Memory B cell (primary cell): ENCODE data around the gene NRP1.
A peak's percentile ranks its signal among the peaks of the same experiment; 100 is the strongest.

Experiments
- ATAC-seq: fragments of 150-1000 bp; cut with Tn5 transposase; 2 replicates; pipeline ENCODE4 v1.10.0; 2021; ENCODE audit warnings: low read depth, mild to moderate bottlenecking, moderate library complexity
- DNase-seq, 2 donors: peaks; one replicate each; pipeline ENCODE4 v3.0.0; 2022; ENCODE audit warnings: low spot score in 2 of 2
- H3K27ac Mint-ChIP-seq: one replicate; pipeline ENCODE4 v1.8.0; 2022; ENCODE audit warnings: mild to moderate bottlenecking, moderate library complexity, mixed read lengths
- H3K27me3 Mint-ChIP-seq: one replicate; pipeline ENCODE4 v1.8.0; 2022; ENCODE audit warnings: mixed read lengths
- H3K36me3 Mint-ChIP-seq: one replicate; pipeline ENCODE4 v1.8.0; 2022; ENCODE audit warnings: mild to moderate bottlenecking, mixed read lengths
- H3K4me1 Mint-ChIP-seq: one replicate; pipeline ENCODE4 v1.8.0; 2022; ENCODE audit warnings: mixed read lengths
- H3K4me3 Mint-ChIP-seq: one replicate; pipeline ENCODE4 v1.8.0; 2022; ENCODE audit warnings: mild to moderate bottlenecking, moderate library complexity, mixed read lengths
- H3K9me3 Mint-ChIP-seq: one replicate; pipeline ENCODE4 v1.8.0; 2022; ENCODE audit warnings: mixed read lengths

The NRP1 gene

GRCh38 chr10:33195608-33196376 lies 138.7 kb downstream of the NRP1 start:
- no peak overlapping the region for H3K27ac Mint-ChIP-seq
- DNase-seq (no peak), ATAC-seq (no peak)
- no peaks in the 10 kb centered on the region for H3K9me3 Mint-ChIP-seq
- peaks cover 8% of the 10 kb centered on the region for H3K27me3 Mint-ChIP-seq
- H3K4me1 Mint-ChIP-seq = peaks cover 3% of the 10 kb centered on the region
- H3K36me3 Mint-ChIP-seq = no peaks in the 10 kb centered on the region
- H3K4me3 Mint-ChIP-seq = no peak overlapping the region

- Mint-ChIP-seq H3K9me3 (no peaks in the 10 kb centered on the region), H3K36me3 (no peaks in the 10 kb centered on the region), H3K27me3 (peaks cover 14% of the 10 kb centered on the region), H3K4me3 (no peak overlapping the region), H3K4me1 (peaks cover 5% of the 10 kb centered on the region), H3K27ac (no peak overlapping the region)
- DNase-seq = no peak
- no peak for ATAC-seq
Measured at GRCh38 chr10:33193701-33194521, 140.6 kb downstream of the NRP1 start.

- peaks cover 14% of the 10 kb centered on the region for H3K27me3 Mint-ChIP-seq
- H3K36me3 Mint-ChIP-seq = no peaks in the 10 kb centered on the region
- H3K4me3 Mint-ChIP-seq = no peak overlapping the region
- DNase-seq (peak; percentile 38 to 41), ATAC-seq (peak; percentile 95)
- no peak overlapping the region for H3K27ac Mint-ChIP-seq
- H3K9me3 Mint-ChIP-seq = no peaks in the 10 kb centered on the region
- H3K4me1 Mint-ChIP-seq = peaks cover 5% of the 10 kb centered on the region
Measured at GRCh38 chr10:33193057-33193700, 141.3 kb downstream of the NRP1 start.

GRCh38 chr10:33192190-33192589 lies 142.3 kb downstream of the NRP1 start:
- Mint-ChIP-seq H3K4me1 (peaks cover 3% of the 10 kb centered on the region), H3K36me3 (no peaks in the 10 kb centered on the region), H3K27me3 (peaks cover 16% of the 10 kb centered on the region), H3K27ac (no peak overlapping the region), H3K4me3 (no peak overlapping the region), H3K9me3 (no peaks in the 10 kb centered on the region)
- no peak for ATAC-seq
- DNase-seq = no peak

- Mint-ChIP-seq H3K27me3 (peaks cover 16% of the 10 kb centered on the region), H3K4me3 (no peak overlapping the region), H3K9me3 (no peaks in the 10 kb centered on the region), H3K4me1 (peaks cover 2% of the 10 kb centered on the region), H3K36me3 (no peaks in the 10 kb centered on the region), H3K27ac (no peak overlapping the region)
- ATAC-seq (no peak), DNase-seq (no peak)
Measured at GRCh38 chr10:33190406-33190805, 144.1 kb downstream of the NRP1 start.

- H3K36me3 Mint-ChIP-seq = no peaks in the 10 kb centered on the region
- H3K4me3 Mint-ChIP-seq = no peak overlapping the region
- H3K27me3 Mint-ChIP-seq = peaks cover 16% of the 10 kb centered on the region
- no peak overlapping the region for H3K27ac Mint-ChIP-seq
- ATAC-seq (no peak), DNase-seq (no peak)
- H3K4me1 Mint-ChIP-seq = peaks cover 2% of the 10 kb centered on the region
- H3K9me3 Mint-ChIP-seq = no peaks in the 10 kb centered on the region
Measured at GRCh38 chr10:33189808-33190207, 144.7 kb downstream of the NRP1 start.

- Mint-ChIP-seq H3K4me1 (peaks cover 2% of the 10 kb centered on the region), H3K9me3 (no peaks in the 10 kb centered on the region), H3K4me3 (no peak overlapping the region), H3K27me3 (peaks cover 16% of the 10 kb centered on the region), H3K36me3 (no peaks in the 10 kb centered on the region), H3K27ac (no peak overlapping the region)
- ATAC-seq (no peak), DNase-seq (no peak)
Measured at GRCh38 chr10:33189363-33189762, 145.1 kb downstream of the NRP1 start.

- ATAC-seq = no peak
- Mint-ChIP-seq H3K4me1 (peaks cover 2% of the 10 kb centered on the region), H3K9me3 (no peaks in the 10 kb centered on the region)
Measured at GRCh38 chr10:33187427-33187999, 147.0 kb downstream of the NRP1 start.

GRCh38 chr10:33186150-33186549 lies 148.3 kb downstream of the NRP1 start:
- Mint-ChIP-seq H3K4me3 (no peak overlapping the region), H3K4me1 (peaks cover 2% of the 10 kb centered on the region), H3K27me3 (peaks cover 16% of the 10 kb centered on the region), H3K36me3 (no peaks in the 10 kb centered on the region), H3K27ac (no peak overlapping the region), H3K9me3 (no peaks in the 10 kb centered on the region)
- DNase-seq (no peak), ATAC-seq (no peak)

More at GRCh38 chr10:33187427-33187999, 147.0 kb downstream of the NRP1 start:
- Mint-ChIP-seq H3K27me3 (peaks cover 16% of the 10 kb centered on the region), H3K27ac (no peak overlapping the region), H3K4me3 (no peak overlapping the region), H3K36me3 (no peaks in the 10 kb centered on the region)
- no peak for DNase-seq

GRCh38 chr10:33183655-33184054 lies 150.8 kb downstream of the NRP1 start:
- ATAC-seq (no peak), DNase-seq (no peak)
- Mint-ChIP-seq H3K36me3 (no peaks in the 10 kb centered on the region), H3K27me3 (peaks cover 13% of the 10 kb centered on the region), H3K9me3 (no peaks in the 10 kb centered on the region), H3K27ac (no peak overlapping the region), H3K4me1 (peaks cover 2% of the 10 kb centered on the region), H3K4me3 (no peak overlapping the region)

GRCh38 chr10:33180921-33181320 lies 153.5 kb downstream of the NRP1 start:
- DNase-seq (no peak), ATAC-seq (no peak)
- Mint-ChIP-seq H3K9me3 (no peaks in the 10 kb centered on the region), H3K4me3 (no peak overlapping the region), H3K27ac (no peak overlapping the region), H3K36me3 (no peaks in the 10 kb centered on the region), H3K4me1 (peaks cover 2% of the 10 kb centered on the region), H3K27me3 (peaks cover 12% of the 10 kb centered on the region)

GRCh38 chr10:33180390-33180789 lies 154.1 kb downstream of the NRP1 start:
- Mint-ChIP-seq H3K27me3 (peaks cover 13% of the 10 kb centered on the region), H3K36me3 (no peaks in the 10 kb centered on the region), H3K9me3 (no peaks in the 10 kb centered on the region), H3K4me3 (no peak overlapping the region), H3K27ac (no peak overlapping the region), H3K4me1 (peaks cover 2% of the 10 kb centered on the region)
- no peak for ATAC-seq
- no peak for DNase-seq

- Mint-ChIP-seq H3K27me3 (peaks cover 13% of the 10 kb centered on the region), H3K9me3 (no peaks in the 10 kb centered on the region), H3K4me3 (no peak overlapping the region), H3K4me1 (peaks cover 2% of the 10 kb centered on the region), H3K27ac (no peak overlapping the region), H3K36me3 (no peaks in the 10 kb centered on the region)
- no peak for DNase-seq
- ATAC-seq = no peak
Measured at GRCh38 chr10:33179067-33179466, 155.4 kb downstream of the NRP1 start.
